GM21737 (cell line): ENCODE measurements around the gene PLA2G2A.
"Not testable (repeated sequence)": the region's sequence is repeated elsewhere in the genome, so short reads cannot be mapped to it uniquely, and the experiment has no call there.

ENCODE experiments used
- ATAC-seq: cut with Tn5 transposase; IDR thresholded peaks from one replicate; pipeline ENCODE4 v1.9.1; 2021; ENCODE audit warnings: mild to moderate bottlenecking, moderate library complexity; ENCODE audit not compliant: unreplicated experiment

PLA2G2A gene

DNA sequence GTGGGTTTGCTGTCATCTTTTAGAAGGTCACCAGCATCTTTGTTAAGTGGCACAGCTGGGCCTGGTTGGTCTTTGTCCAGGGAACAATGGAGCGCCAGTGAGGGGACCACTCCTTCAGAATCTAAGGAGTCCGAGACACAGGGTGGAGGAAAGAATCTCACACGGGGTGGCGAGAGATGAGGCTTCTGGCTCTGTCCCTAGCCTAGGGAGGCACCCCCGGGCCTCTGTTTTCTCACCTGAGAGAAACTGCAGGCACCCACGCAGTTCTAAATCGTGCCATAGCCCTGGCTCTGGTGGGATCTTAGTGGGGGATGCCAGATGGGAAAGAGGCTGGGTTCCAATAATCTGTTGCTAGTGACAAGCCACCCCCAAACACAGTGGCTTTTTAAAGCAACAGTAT, 45.1 kb downstream of the PLA2G2A start:
- ATAC-seq = no peak

DNA sequence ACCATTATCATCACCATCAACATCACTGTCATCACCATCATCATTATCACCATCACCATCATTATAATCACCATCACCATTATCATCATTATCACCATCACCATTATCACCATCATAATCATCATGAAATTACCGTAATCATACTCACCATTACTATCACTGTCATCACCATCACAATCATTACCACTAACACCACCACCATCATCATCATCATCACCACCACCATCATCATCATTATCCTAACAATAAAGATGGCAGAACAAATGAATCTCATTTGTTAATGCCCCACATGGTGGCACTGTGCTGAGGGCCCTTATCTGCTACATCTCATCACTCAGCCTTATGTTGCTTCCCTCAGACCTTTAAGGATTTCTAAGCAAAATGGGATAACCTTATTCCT, 46.6 kb downstream of the PLA2G2A start:
- ATAC-seq = no peak

DNA sequence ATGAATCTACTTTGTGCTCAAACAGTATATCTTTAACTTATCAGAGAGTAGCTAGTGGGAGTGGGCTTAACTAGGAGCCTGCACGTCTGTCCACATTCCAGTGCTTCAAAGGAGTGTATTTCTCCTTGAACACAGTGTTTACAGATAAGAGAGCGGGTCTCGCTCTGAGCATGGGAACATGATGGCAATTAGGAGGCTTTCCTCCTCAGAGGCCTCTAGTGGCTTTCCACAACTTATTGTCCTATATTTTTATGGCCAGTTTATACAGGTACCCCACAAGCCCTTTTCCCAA, 52.3 kb downstream of the PLA2G2A start:
- ATAC-seq = not testable (repeated sequence)

DNA sequence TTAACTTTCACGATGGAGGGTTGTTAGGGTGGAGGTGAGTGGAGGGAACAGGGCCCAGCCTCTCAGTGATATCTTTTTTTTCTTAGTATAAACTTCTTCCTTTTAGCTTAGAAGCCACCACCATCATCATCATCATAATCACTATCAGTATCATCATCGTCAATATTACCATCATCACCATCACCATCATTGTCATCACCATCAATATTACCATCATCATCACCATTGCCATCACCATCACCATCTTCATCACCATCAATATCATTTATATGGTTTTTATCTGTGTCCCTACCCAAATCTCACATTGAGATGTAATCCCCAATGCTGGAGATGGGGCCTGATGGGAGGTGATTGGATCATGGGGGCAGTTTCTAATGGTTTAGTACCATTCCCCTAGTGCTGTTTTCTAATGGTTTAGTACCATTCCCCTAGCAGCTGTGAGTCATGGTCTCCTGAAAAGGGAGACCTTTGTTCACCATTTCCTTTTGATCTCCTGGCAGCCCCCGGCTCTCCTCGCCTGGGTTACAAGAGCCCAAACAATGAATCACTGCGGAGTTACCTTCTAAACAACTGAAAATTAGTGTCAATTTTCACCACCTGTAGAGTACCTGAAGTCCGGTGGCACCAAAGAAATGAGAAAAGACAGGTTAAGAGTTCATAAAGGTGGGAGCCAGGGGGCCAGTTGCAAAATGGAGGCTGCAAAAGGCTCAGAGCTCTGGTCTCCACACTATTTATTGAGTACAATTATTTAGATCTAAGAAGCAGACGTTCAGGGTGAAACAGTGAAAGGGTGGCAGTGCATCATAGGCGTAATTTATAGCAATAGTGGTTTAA, 52.9 kb downstream of the PLA2G2A start:
- no peak for ATAC-seq
